Kidney (tissue), 14 donors: ENCODE results near the gene MYO7A. TPM values are rescaled to one million over a fixed set of nuclear protein-coding genes. Genes with fewer than 3 reads are reported as not detected.

Experiments used
- DNase-seq, 5 donors: peaks; one replicate each; pipeline ENCODE4 v3.0.0-alpha.2; 2013 to 2020
- FAIRE-seq: peaks from 2 replicates; lab custom pipeline; 2012; peaks lifted over from hg19 to GRCh38; lab: Jason Lieb, UNC
- H3K27ac ChIP-seq, 2 donors: one replicate each; pipeline ENCODE4 v1.7.0; 2013; ENCODE audit warnings: low read depth in 2 of 2, low read length in 2 of 2, inconsistent platforms in 1 of 2
- H3K27me3 ChIP-seq: one replicate; pipeline ENCODE4 v1.7.1; 2013; ENCODE audit warnings: low read length, inconsistent platforms; ENCODE audit not compliant: control insufficient read depth, insufficient read depth
- H3K36me3 ChIP-seq, 3 donors: one replicate each; pipeline versions ENCODE4 v1.7.0 to v1.7.1; 2013; ENCODE audit warnings: low read length in 3 of 3, control low read depth in 1 of 3, inconsistent platforms in 1 of 3; ENCODE audit not compliant: insufficient read depth in 3 of 3, control insufficient read depth in 2 of 3
- H3K4me1 ChIP-seq, 3 donors: one replicate each; pipeline versions ENCODE4 v1.7.0 to v1.7.1; 2013; ENCODE audit warnings: low read length in 3 of 3, inconsistent platforms in 1 of 3, low read depth in 1 of 3; ENCODE audit not compliant: control insufficient read depth in 2 of 3, insufficient read depth in 2 of 3
- H3K4me3 ChIP-seq, 3 donors: one replicate each; pipeline versions ENCODE4 v1.7.0 to v1.8.1; 2013; ENCODE audit warnings: low read length in 3 of 3, control low read depth in 1 of 3, inconsistent platforms in 1 of 3
- H3K9ac ChIP-seq, 3 donors: one replicate each; pipeline versions ENCODE4 v1.7.0 to v1.7.1; 2013; ENCODE audit warnings: low read length in 3 of 3, control low read depth in 1 of 3, inconsistent platforms in 1 of 3
- H3K9me3 ChIP-seq, 3 donors: one replicate each; pipeline versions ENCODE4 v1.7.0 to v1.7.1; 2013; ENCODE audit warnings: low read length in 3 of 3, control low read depth in 1 of 3, inconsistent platforms in 1 of 3; ENCODE audit not compliant: control insufficient read depth in 2 of 3, insufficient read depth in 1 of 3
- CTCF ChIP-seq: IDR thresholded peaks from 3 replicates; pipeline ENCODE4 v1.5.1; 2012; ENCODE audit warnings: mild to moderate bottlenecking, moderate library complexity, borderline replicate concordance; ENCODE audit not compliant: insufficient read depth; ENCODE audit errors: extremely low read depth
- intact Hi-C: fragments of 100-400 bp; cut with DNase I; formaldehyde crosslinking; loops from one replicate; pipeline ENCODE4 v1.11.1; 2022
- polyA plus RNA-seq: library from polyadenylated mRNA; stranded (reverse); fragments of 350-450 nt; fragmentation: Illumina TruSeq; extraction: RNeasy Lipid Tissue Mini Kit (QIAGEN cat#74804); gene quantifications from one replicate; pipeline ENCODE4 v1.2.3, GENCODE V29; 2014; ENCODE audit warnings: low read depth, low replicate concordance; ENCODE audit not compliant: insufficient read depth
- total RNA-seq: library from RNA; stranded (reverse); fragmentation: NEBNext Ultra II Directional; extraction: Animal tissue kit (Norgen Biotek cat#: 25700); gene quantifications from one replicate; pipeline ENCODE4 v1.2.1, GENCODE V29; 2021
- donor health status: control.
- donor health status: control.
- donor health status: control.
- donor health status: control.
- donor health status: control.
- donor health status: DM: yes; HTN: yes; CAD: no.
- donor health status: Normal renal cell carcinoma (clear cell type).

MYO7A gene
- total and polyA plus RNA-seq, 2 donors from 2014 or later: 6.1 to 10.7 TPM

- FAIRE-seq (no peak), DNase-seq (peak in 1 of 5 donors; percentile 32)
- Histone ChIP-seq H3K27ac (no peak overlapping the region), H3K9me3 (no peaks in the 10 kb centered on the region), H3K27me3 (no peaks in the 10 kb centered on the region), H3K4me1 (peaks cover 0 to 13% (median 5%) of the 10 kb centered on the region in 3 donors), H3K4me3 (no peak overlapping the region), H3K9ac (no peak overlapping the region), H3K36me3 (no peaks in the 10 kb centered on the region)
- TF ChIP-seq CTCF: no peak
- intact Hi-C loops: no loop called here
Measured at GRCh38 chr11:77147036-77147315, 18.9 kb downstream of the MYO7A start.

- intact Hi-C loops: no loop called here
- DNase-seq: peak in 4 of 5 donors; percentile 25 to 68 (median 53)
Measured at GRCh38 chr11:77147668-77148321, 19.7 kb downstream of the MYO7A start.

GRCh38 chr11:77148963-77149715 lies 21.1 kb downstream of the MYO7A start:
- FAIRE-seq (no peak), DNase-seq (peak in 1 of 5 donors; percentile 63)
- H3K9me3 ChIP-seq: no peaks in the 10 kb centered on the region
- no peaks in the 10 kb centered on the region for H3K27me3 ChIP-seq
- no peak overlapping the region for H3K27ac ChIP-seq
- intact Hi-C loops: no loop called here
- no peak overlapping the region for H3K9ac ChIP-seq
- TF ChIP-seq CTCF: no peak
- no peaks in the 10 kb centered on the region for H3K36me3 ChIP-seq
- peaks cover 0 to 23% (median 12%) of the 10 kb centered on the region in 3 donors for H3K4me1 ChIP-seq
- no peak overlapping the region for H3K4me3 ChIP-seq

More at GRCh38 chr11:77147668-77148321, 19.7 kb downstream of the MYO7A start:
- no peak for TF ChIP-seq CTCF
- Histone ChIP-seq H3K9ac (no peak overlapping the region), H3K36me3 (no peaks in the 10 kb centered on the region), H3K4me1 (peaks cover 0 to 13% (median 5%) of the 10 kb centered on the region in 3 donors), H3K4me3 (peak overlapping the region in 2 of 3 donors; percentile 19 to 41), H3K9me3 (no peaks in the 10 kb centered on the region), H3K27ac (no peak overlapping the region), H3K27me3 (no peaks in the 10 kb centered on the region)
- no peak for FAIRE-seq
